ENCODE measurements around the gene PROX2. TPM values are rescaled to one million over a fixed set of nuclear protein-coding genes. Genes with fewer than 3 reads are reported as not detected.

Gene PROX2
- total RNA-seq, 1 experiment from 2014 or later = not detected

- no peaks in the 10 kb centered on the region for H3K27me3 ChIP-seq
- H3K36me3 ChIP-seq = peaks cover 74% of the 10 kb centered on the region
- no peaks in the 10 kb centered on the region for H3K9me3 ChIP-seq (replicated peaks)
- H3K4me1 ChIP-seq = no peaks in the 10 kb centered on the region
- no peak overlapping the region for H3K4me3 ChIP-seq
- no peak overlapping the region for H3K27ac ChIP-seq
- DNase-seq = no peak
These were observed 22.7 kb upstream of the PROX2 start for GRCh38 chr14:74898694-74899093.

GRCh38 chr14:74898083-74898482 is 22.1 kb upstream of the PROX2 start:
- no peak overlapping the region for H3K4me3 ChIP-seq
- no peak overlapping the region for H3K27ac ChIP-seq
- H3K36me3 ChIP-seq = peaks cover 80% of the 10 kb centered on the region
- DNase-seq = no peak
- no peaks in the 10 kb centered on the region for H3K4me1 ChIP-seq
- H3K9me3 ChIP-seq (replicated peaks) = no peaks in the 10 kb centered on the region
- H3K27me3 ChIP-seq = no peaks in the 10 kb centered on the region

- H3K4me1 ChIP-seq = no peaks in the 10 kb centered on the region
- peaks cover 84% of the 10 kb centered on the region for H3K36me3 ChIP-seq
- no peaks in the 10 kb centered on the region for H3K9me3 ChIP-seq (replicated peaks)
- DNase-seq = no peak
- H3K4me3 ChIP-seq = no peak overlapping the region
- H3K27ac ChIP-seq = no peak overlapping the region
- H3K27me3 ChIP-seq = no peaks in the 10 kb centered on the region
These were observed 21.7 kb upstream of the PROX2 start for GRCh38 chr14:74897642-74898041.

GRCh38 chr14:74896400-74896799 is 20.5 kb upstream of the PROX2 start:
- H3K4me3 ChIP-seq = no peak overlapping the region

DNA sequence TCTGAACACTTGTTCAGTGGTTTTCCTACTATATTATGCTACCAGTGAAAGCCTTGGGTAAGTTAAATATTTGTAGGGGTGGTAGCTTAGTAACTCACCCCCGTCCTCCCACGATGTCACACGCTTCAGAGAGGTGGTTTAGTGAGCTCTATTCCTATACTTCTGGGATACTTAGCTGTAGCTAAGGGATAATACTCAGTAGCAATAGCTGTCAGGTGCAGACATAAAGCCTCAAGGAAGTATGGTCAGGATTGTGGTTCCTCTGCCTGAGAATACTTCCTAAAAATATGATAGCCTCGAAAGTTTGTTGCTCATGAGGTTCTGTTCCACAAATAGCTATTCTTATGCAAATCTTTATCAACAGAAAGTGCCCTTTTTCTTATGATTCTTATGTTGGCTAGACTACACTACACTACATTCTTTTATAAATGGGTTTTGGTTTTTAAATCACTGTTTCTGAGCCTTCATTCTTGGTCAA is 17.7 kb upstream of the PROX2 start:
- no peak for DNase-seq
- Histone ChIP-seq H3K27me3 (no peaks in the 10 kb centered on the region), H3K36me3 (peaks cover 87% of the 10 kb centered on the region), H3K27ac (no peak overlapping the region), H3K4me1 (no peaks in the 10 kb centered on the region), H3K9me3 (replicated peaks) (no peaks in the 10 kb centered on the region), H3K4me3 (no peak overlapping the region)

More at GRCh38 chr14:74896400-74896799, 20.5 kb upstream of the PROX2 start:
- Histone ChIP-seq H3K9me3 (replicated peaks) (no peaks in the 10 kb centered on the region), H3K4me1 (no peaks in the 10 kb centered on the region), H3K27ac (no peak overlapping the region), H3K36me3 (peaks cover 92% of the 10 kb centered on the region), H3K27me3 (no peaks in the 10 kb centered on the region)
- DNase-seq = no peak

DNA sequence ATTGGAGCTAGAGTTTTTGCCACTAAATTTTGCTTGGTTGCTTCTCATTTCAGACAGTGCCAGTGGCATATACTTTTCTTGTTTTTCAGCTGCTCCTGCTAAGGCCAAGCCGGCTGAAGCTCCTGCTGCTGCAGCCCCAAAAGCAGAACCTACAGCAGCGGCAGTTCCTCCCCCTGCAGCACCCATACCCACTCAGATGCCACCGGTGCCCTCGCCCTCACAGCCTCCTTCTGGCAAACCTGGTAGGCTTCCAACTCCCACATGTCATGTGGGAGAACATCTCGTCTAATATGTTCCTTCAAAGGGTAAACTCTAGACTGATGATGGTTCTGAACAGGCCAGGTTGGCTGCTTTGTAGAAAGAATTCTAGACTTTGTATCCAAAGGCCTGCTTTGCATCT is 16.8 kb upstream of the PROX2 start:
- Histone ChIP-seq H3K4me1 (no peaks in the 10 kb centered on the region), H3K27ac (no peak overlapping the region), H3K36me3 (peaks cover 79% of the 10 kb centered on the region), H3K27me3 (no peaks in the 10 kb centered on the region), H3K4me3 (no peak overlapping the region), H3K9me3 (replicated peaks) (no peaks in the 10 kb centered on the region)
- no peak for DNase-seq

DNA sequence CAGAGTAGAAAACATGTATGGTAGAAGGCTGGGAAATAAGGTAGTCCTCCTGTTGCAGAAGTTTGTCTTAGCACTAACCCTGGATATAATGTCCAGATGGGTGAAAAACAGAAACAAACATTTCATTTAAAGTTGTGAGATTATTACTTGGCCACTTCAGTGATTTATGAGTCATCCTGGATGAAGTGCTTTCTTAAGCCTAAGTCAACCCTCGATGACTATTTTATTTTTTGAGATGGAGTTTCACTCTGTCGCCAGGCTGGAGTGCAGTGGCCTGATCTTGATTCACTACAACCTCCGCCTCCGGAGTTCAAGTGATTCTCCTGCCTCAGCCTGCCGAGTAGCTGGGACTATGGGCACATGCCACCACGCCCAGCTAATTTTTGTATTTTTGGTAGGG is 15.9 kb upstream of the PROX2 start:
- H3K36me3 ChIP-seq = peaks cover 76% of the 10 kb centered on the region
- no peak for DNase-seq

GRCh38 chr14:74890262-74890661 is 14.3 kb upstream of the PROX2 start:
- Histone ChIP-seq H3K36me3 (peaks cover 66% of the 10 kb centered on the region), H3K4me3 (no peak overlapping the region), H3K9me3 (replicated peaks) (no peaks in the 10 kb centered on the region), H3K4me1 (0 out of 2 replicates have a peak, but pooled peaks cover under 1% of the 10 kb centered on the region), H3K27me3 (no peaks in the 10 kb centered on the region), H3K27ac (no peak overlapping the region)
- no peak for DNase-seq

More for the DNA sequence above, 15.9 kb upstream of the PROX2 start:
- Histone ChIP-seq H3K4me1 (no peaks in the 10 kb centered on the region), H3K27ac (no peak overlapping the region), H3K9me3 (replicated peaks) (no peaks in the 10 kb centered on the region), H3K4me3 (no peak overlapping the region), H3K27me3 (no peaks in the 10 kb centered on the region)

GRCh38 chr14:74888164-74889158 is 12.5 kb upstream of the PROX2 start:
- Histone ChIP-seq H3K9me3 (replicated peaks) (no peaks in the 10 kb centered on the region), H3K36me3 (peaks cover 53% of the 10 kb centered on the region), H3K27me3 (no peaks in the 10 kb centered on the region), H3K4me3 (no peak overlapping the region), H3K4me1 (peaks cover 2% of the 10 kb centered on the region; the same call in 1 of the 2 replicates), H3K27ac (no peak overlapping the region)
- DNase-seq = no peak

DNA sequence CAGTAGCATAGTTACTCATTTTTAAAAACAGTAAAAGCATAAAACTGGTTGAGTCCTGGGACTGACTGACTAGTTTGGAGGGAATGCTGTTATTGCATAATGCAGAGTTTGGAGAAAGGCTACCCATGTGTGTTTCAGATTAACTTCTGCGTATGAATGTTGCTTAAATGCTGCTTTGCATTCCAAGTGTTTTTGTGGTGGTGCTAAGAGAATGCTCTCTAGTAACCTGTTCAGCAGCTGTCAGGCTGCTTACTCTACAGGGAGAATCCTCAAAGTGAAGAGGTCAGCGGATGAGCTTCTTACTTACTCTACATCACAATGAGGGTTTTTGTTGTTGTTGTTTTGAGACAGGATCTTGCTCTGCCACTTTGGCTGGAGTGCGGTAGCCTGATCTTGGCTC is 10.1 kb upstream of the PROX2 start:
- no peaks in the 10 kb centered on the region for H3K9me3 ChIP-seq (replicated peaks)
- H3K27me3 ChIP-seq = no peaks in the 10 kb centered on the region
- H3K27ac ChIP-seq = no peak overlapping the region
- peaks cover 30% of the 10 kb centered on the region for H3K36me3 ChIP-seq
- H3K4me1 ChIP-seq = peaks cover 2% of the 10 kb centered on the region; the same call in 1 of the 2 replicates
- DNase-seq = no peak
- no peak overlapping the region for H3K4me3 ChIP-seq

GRCh38 chr14:74882103-74882920 is 6.4 kb upstream of the PROX2 start:
- peak in 1 of 2 experiments; percentile 41 for DNase-seq
- H3K4me3 ChIP-seq = peak overlapping the region; percentile 78
- peaks cover 11% of the 10 kb centered on the region for H3K36me3 ChIP-seq
- peaks cover 8% of the 10 kb centered on the region for H3K4me1 ChIP-seq
- no peaks in the 10 kb centered on the region for H3K9me3 ChIP-seq (replicated peaks)
- no peaks in the 10 kb centered on the region for H3K27me3 ChIP-seq
- H3K27ac ChIP-seq = peak overlapping the region; percentile 57

DNA sequence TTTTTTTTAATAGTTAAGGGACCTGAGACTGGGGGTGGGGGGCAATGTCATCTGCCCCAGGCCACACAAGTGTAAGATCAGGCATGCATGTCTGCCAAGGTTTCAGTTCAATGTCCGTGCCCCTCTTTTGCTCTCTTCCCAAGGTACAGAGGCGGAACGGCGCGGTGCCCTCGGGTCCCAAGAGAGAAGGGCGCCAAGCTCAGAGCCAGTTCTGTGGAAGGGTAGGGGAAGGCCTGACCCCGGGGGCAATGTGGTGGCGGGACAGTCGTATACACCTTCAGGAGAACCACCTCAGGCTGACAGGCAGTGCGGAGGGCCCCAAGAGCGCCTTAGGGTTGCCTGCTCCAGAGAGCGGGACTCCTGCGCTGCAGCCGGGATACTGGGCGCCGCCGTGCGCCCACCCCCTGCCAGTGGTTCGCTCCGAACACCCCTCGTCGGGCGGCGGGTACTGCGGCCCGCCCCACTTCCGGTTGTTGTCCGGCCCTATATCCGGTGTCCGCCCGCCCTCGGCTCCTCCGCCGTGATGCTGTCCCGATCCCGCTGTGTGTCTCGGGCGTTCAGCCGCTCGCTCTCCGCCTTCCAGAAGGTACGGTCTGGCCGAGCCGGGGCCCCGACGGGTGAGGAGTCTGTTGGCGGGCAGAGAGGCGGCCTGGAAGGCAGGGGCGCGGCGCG is 5.6 kb upstream of the PROX2 start, which contains the start of gene DLST:
Gene DLST, plus strand, starts transcription at position 486 of the 672 bp plus-strand sequence. Its CDS starts 38 bp downstream, at position 524.
- DNase-seq = peak; percentile 85 to 90
- Histone ChIP-seq H3K36me3 (peaks cover 6% of the 10 kb centered on the region; the same call in 1 of the 2 replicates), H3K9me3 (replicated peaks) (no peaks in the 10 kb centered on the region), H3K4me1 (peaks cover 8% of the 10 kb centered on the region), H3K4me3 (peak within 1 kb of the TSS; percentile 78), H3K27me3 (no peaks in the 10 kb centered on the region), H3K27ac (peak within 1 kb of the TSS; percentile 57)

- Histone ChIP-seq H3K9me3 (replicated peaks) (no peaks in the 10 kb centered on the region), H3K27me3 (no peaks in the 10 kb centered on the region), H3K4me1 (peaks cover 6% of the 10 kb centered on the region), H3K36me3 (peaks cover 1% of the 10 kb centered on the region; the same call in 1 of the 2 replicates), H3K4me3 (no peak overlapping the region), H3K27ac (no peak overlapping the region)
- peak in 1 of 2 experiments; percentile 39 for DNase-seq
These were observed 3.7 kb upstream of the PROX2 start for GRCh38 chr14:74879427-74880182.

Measured in SJCRH30 (cell line).